Raji (cell line): ENCODE results near the gene GPR137.

ENCODE experiments used
- POLR2A ChIP-seq: IDR thresholded peaks from 2 replicates; pipeline ENCODE4 v1.6.1; 2011; ENCODE audit warnings: low read depth, low read length, control low read depth; ENCODE audit not compliant: insufficient read depth

GPR137 gene

DNA sequence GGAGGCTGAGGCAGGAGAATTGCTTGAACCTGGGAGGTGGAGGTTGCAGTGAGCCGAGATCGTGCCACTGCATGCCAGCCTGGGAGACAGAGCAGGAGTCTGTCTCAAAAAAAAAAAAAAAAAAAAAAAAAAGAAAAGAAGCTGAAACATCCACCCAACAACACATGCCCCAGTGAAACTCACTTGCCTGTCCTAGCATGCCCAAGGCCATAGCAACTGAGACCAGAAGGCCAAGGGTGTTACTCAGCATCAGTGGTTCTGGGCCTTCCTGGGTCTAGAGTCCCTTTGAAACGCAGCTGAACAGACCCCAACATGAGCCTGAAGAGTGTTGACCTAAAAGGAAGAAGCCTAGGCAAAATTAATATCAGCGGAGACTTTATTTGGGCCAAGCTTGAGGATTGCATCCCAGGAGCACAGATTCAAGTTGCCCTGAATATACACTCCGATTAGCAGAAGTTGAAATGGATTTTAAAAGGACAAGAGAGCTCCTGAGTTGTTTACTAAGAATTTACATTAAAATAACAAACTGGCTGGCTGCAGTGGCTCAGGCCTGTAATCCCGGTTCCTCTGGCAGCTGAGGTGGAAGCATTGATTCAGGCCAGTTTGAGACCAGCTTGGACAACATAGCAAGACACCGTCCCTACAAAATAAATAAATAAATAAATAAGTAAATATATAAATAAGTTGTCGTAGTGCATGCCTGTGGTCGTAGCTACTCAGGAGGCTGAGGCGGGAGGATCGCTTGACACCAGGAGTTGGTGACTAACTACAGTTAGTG is 39.2 kb downstream of the GPR137 start:
- TF ChIP-seq POLR2A: no peak

DNA sequence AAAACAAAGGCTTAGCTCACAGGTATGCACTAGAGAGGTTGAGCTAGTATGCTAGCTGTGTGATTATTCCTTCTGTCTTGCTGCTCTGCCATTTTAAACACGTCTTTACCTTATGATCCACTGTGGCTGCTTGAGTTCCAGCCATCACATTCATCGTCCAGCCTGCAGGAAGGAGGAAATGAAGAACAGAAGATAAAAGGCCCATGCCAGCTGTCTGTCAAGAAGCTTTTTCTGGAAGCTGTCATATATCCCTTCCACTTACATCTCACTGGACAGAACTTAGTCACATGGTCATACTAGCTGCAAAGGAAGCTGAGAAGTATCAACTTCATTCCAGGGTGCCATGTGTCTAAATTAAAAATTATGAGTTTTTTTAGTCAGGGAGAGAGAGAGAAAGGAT is 41.7 kb downstream of the GPR137 start:
- no peak for TF ChIP-seq POLR2A

DNA sequence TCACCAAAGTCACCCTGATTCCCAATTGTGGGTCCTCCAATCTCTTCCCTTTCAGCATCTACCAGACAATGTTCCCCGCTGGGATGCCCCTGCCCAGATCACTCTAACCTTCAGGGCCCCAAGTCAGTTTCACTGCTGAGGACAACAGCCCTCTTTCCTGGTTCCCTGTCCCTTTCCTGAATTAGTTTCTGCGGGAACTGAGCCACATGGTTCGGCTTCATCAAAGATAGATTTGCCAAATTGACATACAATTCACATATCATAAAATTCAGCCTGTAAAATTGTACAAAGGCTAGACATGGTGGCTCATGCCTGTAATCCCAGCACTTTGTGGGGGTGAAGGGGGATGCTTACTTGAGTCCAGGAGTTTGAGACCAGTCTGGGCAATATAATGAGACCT is 42.3 kb downstream of the GPR137 start:
- TF ChIP-seq POLR2A: no peak

DNA sequence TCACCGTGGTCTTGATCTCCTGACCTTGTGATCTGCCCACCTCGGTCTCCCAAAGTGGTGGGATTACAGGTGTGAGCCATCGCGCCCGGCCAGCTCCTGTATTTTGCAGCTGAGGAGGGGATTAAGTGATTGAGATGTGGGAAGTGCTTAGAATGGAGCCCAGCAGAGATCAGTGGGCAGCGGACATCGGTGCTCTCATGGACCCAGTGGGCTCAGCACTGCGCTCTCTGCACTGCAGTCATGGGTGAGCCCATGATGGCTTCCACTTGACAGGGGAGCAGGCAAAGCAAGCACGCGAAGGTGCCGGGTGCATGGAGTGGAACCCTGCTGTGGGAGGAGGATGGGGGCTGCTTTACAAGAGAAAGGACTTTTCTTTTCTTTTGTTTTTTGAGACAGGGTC is 45.2 kb downstream of the GPR137 start:
- TF ChIP-seq POLR2A: no peak

DNA sequence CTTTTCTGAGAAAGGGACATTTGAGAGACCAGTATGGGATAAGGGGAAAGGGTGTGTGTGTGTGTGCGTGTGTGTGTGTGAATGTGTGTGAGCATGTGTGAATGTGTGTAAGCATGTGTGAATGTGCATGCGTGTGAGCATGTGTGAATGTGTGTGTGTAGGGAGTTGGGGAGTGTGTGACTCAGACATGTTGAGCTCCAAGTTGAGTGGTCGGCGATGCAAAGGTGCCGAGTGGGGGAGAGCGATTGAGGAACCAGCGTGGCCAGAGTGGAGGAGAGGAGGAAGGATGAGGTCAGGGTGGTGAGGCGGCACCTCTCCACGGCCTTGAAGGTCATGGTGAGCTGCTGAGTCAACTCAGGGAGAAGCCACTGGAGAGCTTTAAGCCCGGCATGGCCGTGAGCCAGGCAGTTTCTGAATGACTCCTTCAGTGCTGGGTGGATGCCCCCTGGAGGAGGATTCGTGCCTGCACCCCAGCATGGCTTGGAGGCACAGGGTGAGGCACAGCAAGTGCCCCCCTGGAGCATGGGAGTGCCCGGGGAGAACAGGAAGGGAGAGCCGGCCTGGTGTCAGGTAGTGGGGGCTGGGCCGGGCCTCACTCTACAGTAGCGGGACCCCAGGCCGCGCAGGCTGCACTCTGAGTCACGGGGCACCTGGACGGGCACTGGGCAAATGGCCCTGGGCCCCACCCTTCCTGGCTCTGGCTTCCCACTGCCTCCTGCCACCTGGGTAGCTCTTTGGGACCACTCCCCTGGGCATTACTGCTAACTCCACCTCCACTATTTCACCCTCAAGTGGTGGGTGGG is 46.1 kb downstream of the GPR137 start:
- 0 out of 2 replicates have a peak, but pooled peaks have one; percentile 23 for TF ChIP-seq POLR2A

DNA sequence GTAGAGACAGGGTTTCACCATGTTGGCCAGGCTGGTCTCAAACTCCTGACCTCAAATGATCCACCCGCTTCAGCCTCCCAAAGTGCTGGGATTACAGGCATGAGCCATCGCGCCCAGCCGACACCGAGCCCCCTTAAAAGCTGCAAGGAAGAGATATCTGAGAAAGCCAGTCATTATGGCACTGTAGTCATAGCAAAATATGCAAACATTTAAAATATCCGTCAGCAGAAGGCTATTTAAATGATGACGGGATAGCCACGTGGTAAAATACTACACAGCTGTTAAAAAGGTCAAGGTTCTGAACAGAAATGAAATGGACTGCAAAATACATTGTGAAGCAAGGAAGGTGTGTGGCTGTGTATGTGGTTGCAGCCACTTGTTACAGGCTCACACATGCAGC is 47.9 kb downstream of the GPR137 start:
- no peak for TF ChIP-seq POLR2A

DNA sequence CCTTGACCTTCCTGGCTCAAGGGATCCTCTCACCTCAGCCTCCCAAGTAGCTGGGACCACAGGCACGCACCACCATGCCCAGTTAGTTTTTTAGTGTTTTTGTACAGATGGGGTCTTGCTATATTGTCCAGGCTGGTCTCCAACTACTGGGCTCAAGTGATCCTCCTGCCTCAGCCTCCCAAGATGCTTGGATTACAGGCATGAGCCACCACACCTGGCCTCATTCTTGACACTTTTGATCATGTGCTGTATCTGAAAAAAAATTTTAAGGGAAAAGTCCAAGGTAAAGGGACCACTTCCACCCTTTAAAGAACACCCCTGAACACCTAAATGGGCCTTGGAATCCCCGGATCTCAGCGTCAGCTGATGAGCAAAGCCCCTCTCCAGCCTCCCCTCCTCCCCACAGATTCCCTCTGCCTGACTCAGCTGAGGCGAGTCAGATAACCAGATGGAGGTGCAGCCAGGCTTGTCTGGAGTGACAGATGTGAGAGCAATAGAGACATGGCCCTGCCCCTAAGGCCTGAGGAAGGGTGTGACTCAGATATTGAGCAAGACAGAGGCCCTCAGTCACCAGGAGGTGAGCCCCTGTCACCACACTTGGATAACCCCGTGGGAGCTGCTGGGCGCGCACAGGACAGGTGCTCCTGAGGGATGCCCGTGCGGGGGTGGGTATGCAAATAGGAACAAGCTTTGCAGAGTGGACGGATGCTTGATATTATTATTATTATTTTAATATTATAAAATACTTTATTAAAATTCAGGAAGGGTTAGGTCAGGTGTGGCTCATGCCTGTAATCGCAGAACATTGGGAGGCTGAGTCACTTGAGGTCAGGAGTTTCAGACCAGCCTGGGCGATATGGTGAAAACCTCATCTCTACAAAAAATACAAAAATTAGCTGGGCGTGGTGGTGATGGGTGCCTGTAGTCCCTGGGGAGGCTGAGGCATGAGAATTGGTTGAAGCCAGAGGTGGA is 49.4 kb downstream of the GPR137 start:
- TF ChIP-seq POLR2A: peak; percentile 54

DNA sequence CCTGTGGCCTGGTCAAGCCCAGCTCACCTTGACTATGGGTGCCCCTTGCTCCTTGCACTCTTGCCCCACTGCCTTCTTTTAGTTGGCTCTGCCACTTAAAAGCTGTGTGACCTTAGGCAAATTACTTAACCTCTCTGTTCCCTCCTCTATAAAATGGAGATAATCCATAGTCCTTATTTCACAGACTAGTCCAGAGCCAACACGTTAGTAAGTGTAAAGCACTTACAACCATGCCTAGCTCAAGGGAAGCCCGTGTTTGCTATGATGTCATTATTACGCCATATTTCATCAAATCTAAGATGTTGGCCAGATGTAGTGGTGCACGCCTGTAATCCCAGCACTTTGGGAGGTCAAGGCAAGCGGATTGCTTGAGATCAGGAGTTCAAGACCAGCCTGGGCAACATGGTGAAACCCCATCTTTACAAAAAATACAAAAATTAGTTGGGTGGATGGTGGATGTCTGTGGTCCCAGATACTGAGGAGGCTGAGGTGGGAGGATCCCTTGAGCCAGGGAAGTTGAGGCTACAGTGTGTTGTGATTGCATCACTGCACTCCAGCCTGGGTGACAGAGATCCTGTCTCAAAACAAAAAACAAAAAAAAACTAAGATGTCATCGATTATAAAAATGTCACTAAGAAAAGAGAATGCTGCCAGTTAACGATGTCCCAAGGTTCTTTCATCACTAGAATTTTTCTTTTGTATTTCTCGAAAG is 52.0 kb downstream of the GPR137 start:
- no peak for TF ChIP-seq POLR2A

DNA sequence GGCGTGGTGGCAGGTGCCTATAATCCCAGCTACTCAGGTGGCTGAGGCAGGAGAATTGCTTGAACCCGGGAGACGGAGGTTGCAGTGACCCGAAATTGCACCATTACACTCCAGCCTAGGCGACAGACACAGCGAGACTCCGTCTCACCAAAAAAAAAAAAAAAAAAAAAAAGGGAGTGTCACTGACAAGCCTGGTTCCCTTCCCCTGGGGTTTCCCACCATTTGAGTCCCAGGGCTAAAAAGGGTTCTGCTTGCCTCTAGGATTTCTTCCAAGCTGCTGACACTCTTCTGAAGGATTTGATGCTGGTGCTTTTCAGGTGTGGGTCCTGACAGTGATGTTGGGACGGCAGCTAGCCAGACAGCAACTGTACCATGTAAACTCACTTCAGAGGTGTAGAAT is 53.1 kb downstream of the GPR137 start:
- TF ChIP-seq POLR2A: no peak
